Activated effector memory CD4-positive, alpha-beta T cell treated with anti-CD3 and anti-CD28 coated beads, Interleukin-2, amount 50 U/mL, for 16 hours (primary cell): ENCODE results near the gene PSMA3.

ENCODE experiments used
- DNase-seq: peaks from one replicate; pipeline ENCODE4 v3.0.0-alpha.2; 2020

Gene PSMA3

GRCh38 chr14:58299401-58300330 is 55.0 kb downstream of the PSMA3 start:
- no peak for DNase-seq

- no peak for DNase-seq
These were observed 56.8 kb downstream of the PSMA3 start for GRCh38 chr14:58301416-58301815.

- DNase-seq: no peak
These were observed 61.1 kb downstream of the PSMA3 start for GRCh38 chr14:58305730-58306129.

- DNase-seq: no peak
These were observed 63.1 kb downstream of the PSMA3 start for GRCh38 chr14:58307597-58308316.

GRCh38 chr14:58309086-58309485 is 64.4 kb downstream of the PSMA3 start:
- DNase-seq: no peak

- DNase-seq: no peak
These were observed 69.1 kb downstream of the PSMA3 start for GRCh38 chr14:58313699-58314098.

GRCh38 chr14:58315606-58316005 is 71.0 kb downstream of the PSMA3 start:
- no peak for DNase-seq
